ENCODE measurements around the gene LMF2. TPM values are rescaled to one million over a fixed set of nuclear protein-coding genes. Genes with fewer than 3 reads are reported as not detected.

The LMF2 gene
- total RNA-seq, 1 donor from 2014 or later = 93.2 TPM

DNA sequence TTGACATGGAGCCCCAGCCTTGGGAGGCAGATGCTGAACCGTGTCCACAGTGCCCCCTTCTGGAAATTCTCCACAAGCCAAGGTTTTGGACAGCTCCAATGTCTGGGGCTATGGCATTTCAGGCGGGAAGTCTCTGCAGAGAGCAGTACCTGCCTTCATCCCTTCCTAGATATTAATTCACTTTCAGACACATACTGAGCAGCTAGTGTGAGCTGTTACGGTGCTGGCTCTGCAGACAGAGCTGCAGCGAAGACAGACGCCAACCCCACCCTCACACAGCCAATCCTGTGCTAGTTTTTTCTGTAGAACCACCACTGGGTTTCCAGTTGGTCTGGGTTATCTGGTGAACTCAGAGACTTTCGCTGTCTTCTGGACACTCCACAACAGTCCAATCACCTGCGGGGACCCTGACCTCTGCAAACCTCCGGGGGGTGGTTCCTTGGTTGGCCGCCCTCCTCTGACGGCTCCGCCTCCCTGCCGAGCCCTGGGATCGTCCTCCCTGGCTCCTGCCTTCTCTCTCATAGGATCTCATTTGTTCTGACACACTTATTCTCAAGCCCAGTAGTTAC is 9.1 kb downstream of the LMF2 start:
- Mint-ChIP-seq H3K9me3 (ENCODE audit: unreplicated experiment) (no peaks in the 10 kb centered on the region), H3K27ac (ENCODE audit: unreplicated experiment) (no peak overlapping the region), H3K36me3 (ENCODE audit: low read depth, unreplicated experiment) (no peaks in the 10 kb centered on the region), H3K27me3 (ENCODE audit: low read depth, unreplicated experiment) (peaks cover 4% of the 10 kb centered on the region), H3K4me3 (ENCODE audit: unreplicated experiment) (no peak overlapping the region), H3K4me1 (ENCODE audit: low read depth, unreplicated experiment) (no peaks in the 10 kb centered on the region)
- no peak for TF ChIP-seq EZH2 (IDR thresholded peaks at IDR 0.05; ENCODE audit: insufficient read depth, low read length)
- TF ChIP-seq, protein P1, sequence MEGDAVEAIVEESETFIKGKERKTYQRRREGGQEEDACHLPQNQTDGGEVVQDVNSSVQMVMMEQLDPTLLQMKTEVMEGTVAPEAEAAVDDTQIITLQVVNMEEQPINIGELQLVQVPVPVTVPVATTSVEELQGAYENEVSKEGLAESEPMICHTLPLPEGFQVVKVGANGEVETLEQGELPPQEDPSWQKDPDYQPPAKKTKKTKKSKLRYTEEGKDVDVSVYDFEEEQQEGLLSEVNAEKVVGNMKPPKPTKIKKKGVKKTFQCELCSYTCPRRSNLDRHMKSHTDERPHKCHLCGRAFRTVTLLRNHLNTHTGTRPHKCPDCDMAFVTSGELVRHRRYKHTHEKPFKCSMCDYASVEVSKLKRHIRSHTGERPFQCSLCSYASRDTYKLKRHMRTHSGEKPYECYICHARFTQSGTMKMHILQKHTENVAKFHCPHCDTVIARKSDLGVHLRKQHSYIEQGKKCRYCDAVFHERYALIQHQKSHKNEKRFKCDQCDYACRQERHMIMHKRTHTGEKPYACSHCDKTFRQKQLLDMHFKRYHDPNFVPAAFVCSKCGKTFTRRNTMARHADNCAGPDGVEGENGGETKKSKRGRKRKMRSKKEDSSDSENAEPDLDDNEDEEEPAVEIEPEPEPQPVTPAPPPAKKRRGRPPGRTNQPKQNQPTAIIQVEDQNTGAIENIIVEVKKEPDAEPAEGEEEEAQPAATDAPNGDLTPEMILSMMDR (IDR thresholded peaks at IDR 0.05; ENCODE audit: insufficient read depth, low read depth, low read length) = peak; percentile 58
- Histone ChIP-seq H3K9ac (ENCODE audit: low read length) (no peak overlapping the region), H2AFZ (ENCODE audit: low read depth, low read length) (no peak overlapping the region), H3K4me3 (ENCODE audit: insufficient read depth, low read depth, low read length) (no peak overlapping the region), H3K9me3 (ENCODE audit: insufficient read depth, low read depth, low read length) (no peaks in the 10 kb centered on the region), H3K79me2 (ENCODE audit: insufficient read depth, low read length) (no peaks in the 10 kb centered on the region), H3K27ac (ENCODE audit: low read depth, low read length) (no peak overlapping the region), H3K4me2 (ENCODE audit: low read length) (no peak overlapping the region), H4K20me1 (ENCODE audit: insufficient read depth, low read length) (no peaks in the 10 kb centered on the region), H3K36me3 (ENCODE audit: insufficient read depth, low read length) (peaks cover 4% of the 10 kb centered on the region), H3K27me3 (ENCODE audit: insufficient read depth, low read length) (no peaks in the 10 kb centered on the region), H3K4me1 (ENCODE audit: insufficient read depth, low read length) (no peaks in the 10 kb centered on the region)
- FAIRE-seq (no peak), DNase-seq (ENCODE audit: low read depth) (peak; percentile 25)

DNA sequence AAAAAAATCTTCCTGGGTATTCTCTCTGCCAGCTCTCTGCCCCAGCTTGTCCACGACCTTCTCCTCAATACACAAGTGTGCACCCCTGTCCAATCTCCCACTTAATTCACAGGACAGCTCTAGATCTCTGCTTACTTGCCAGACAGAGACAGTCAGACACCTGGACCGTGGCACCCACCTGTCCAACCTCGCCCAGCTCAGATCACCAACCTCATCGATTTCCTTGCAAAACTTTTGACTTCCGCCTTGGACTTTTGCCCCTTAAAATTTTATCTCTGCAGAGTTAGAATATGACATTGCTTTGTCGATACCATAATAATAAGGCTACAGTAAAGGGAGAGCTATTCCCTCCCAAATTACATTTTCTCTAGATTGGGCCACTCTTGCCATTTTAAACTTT is 10.4 kb downstream of the LMF2 start:
- no peak for FAIRE-seq

More for the DNA sequence above, 10.4 kb downstream of the LMF2 start:
- Histone ChIP-seq H3K79me2 (ENCODE audit: insufficient read depth, low read length) (no peaks in the 10 kb centered on the region), H3K4me3 (ENCODE audit: insufficient read depth, low read depth, low read length) (no peak overlapping the region), H3K4me1 (ENCODE audit: insufficient read depth, low read length) (no peaks in the 10 kb centered on the region), H3K9me3 (ENCODE audit: insufficient read depth, low read depth, low read length) (no peaks in the 10 kb centered on the region), H3K4me2 (ENCODE audit: low read length) (no peak overlapping the region), H3K27me3 (ENCODE audit: insufficient read depth, low read length) (no peaks in the 10 kb centered on the region), H3K9ac (ENCODE audit: low read length) (no peak overlapping the region), H4K20me1 (ENCODE audit: insufficient read depth, low read length) (no peaks in the 10 kb centered on the region), H2AFZ (ENCODE audit: low read depth, low read length) (no peak overlapping the region), H3K36me3 (ENCODE audit: insufficient read depth, low read length) (peaks cover under 1% of the 10 kb centered on the region), H3K27ac (ENCODE audit: low read depth, low read length) (no peak overlapping the region)
- H3K4me3 Mint-ChIP-seq (ENCODE audit: unreplicated experiment) = no peak overlapping the region
- no peaks in the 10 kb centered on the region for H3K4me1 Mint-ChIP-seq (ENCODE audit: low read depth, unreplicated experiment)
- H3K27me3 Mint-ChIP-seq (ENCODE audit: low read depth, unreplicated experiment) = peaks cover 4% of the 10 kb centered on the region
- TF ChIP-seq EZH2 (IDR thresholded peaks at IDR 0.05; ENCODE audit: insufficient read depth, low read length) = no peak
- TF ChIP-seq, protein P1 (IDR thresholded peaks at IDR 0.05; ENCODE audit: insufficient read depth, low read depth, low read length) = no peak
- H3K9me3 Mint-ChIP-seq (ENCODE audit: unreplicated experiment) = no peaks in the 10 kb centered on the region
- no peaks in the 10 kb centered on the region for H3K36me3 Mint-ChIP-seq (ENCODE audit: low read depth, unreplicated experiment)
- DNase-seq (ENCODE audit: low read depth) = no peak
- no peak overlapping the region for H3K27ac Mint-ChIP-seq (ENCODE audit: unreplicated experiment)
